ENCODE results near the gene CD3E.

GRCh38 chr11:118311518-118311917 lies 7.0 kb downstream of the CD3E start:
- TF ChIP-seq GATA2 (IDR thresholded peaks at IDR 0.05; ENCODE audit: low read depth, low read length) (no peak), GATA3 (IDR thresholded peaks at IDR 0.05; ENCODE audit: low read depth, low read length) (no peak)
